ENCODE results near the gene FOXK1.

- TF ChIP-seq CTCF (IDR thresholded peaks at IDR 0.05; ENCODE audit: low read depth, low read length) (no peak), EZH2phosphoT487 (IDR thresholded peaks at IDR 0.05; ENCODE audit: low read depth) (no peak)
Measured at GRCh38 chr7:4684846-4685245, 2.8 kb downstream of the FOXK1 start.
